HEK293 (cell line): Measurements from ENCODE around the gene CDRT4.

Source experiments
- REPIN1 ChIP-seq: fragments of 450-650 bp; formaldehyde crosslinking; IDR thresholded peaks from 2 replicates; pipeline ENCODE4 v1.5.1; 2017; ENCODE audit warnings: missing biosample characterization, missing genetic modification characterization, low read depth
- REST ChIP-seq: fragments of 450-650 bp; formaldehyde crosslinking; IDR thresholded peaks from 2 replicates; pipeline ENCODE4 v1.5.1; 2016; ENCODE audit warnings: missing biosample characterization, missing genetic modification characterization
- ZBTB7A ChIP-seq: fragments of 450-650 bp; formaldehyde crosslinking; IDR thresholded peaks from 2 replicates; pipeline ENCODE4 v1.5.1; 2016; ENCODE audit warnings: low read depth, missing biosample characterization, missing genetic modification characterization
- ZNF121 ChIP-seq: fragments of 450-650 bp; formaldehyde crosslinking; IDR thresholded peaks from 2 replicates; pipeline ENCODE4 v1.5.1; 2016; ENCODE audit warnings: missing biosample characterization, missing genetic modification characterization
- ZNF146 ChIP-seq: fragments of 450-650 bp; formaldehyde crosslinking; IDR thresholded peaks from 2 replicates; pipeline ENCODE4 v1.5.1; 2016; ENCODE audit warnings: missing biosample characterization, missing genetic modification characterization
- TF ChIP-seq, protein P1 (sequence below): fragments of 450-650 bp; formaldehyde crosslinking; IDR thresholded peaks from 2 replicates; pipeline ENCODE4 v1.5.1; 2016; ENCODE audit warnings: missing biosample characterization, missing genetic modification characterization, borderline replicate concordance

DNA sequence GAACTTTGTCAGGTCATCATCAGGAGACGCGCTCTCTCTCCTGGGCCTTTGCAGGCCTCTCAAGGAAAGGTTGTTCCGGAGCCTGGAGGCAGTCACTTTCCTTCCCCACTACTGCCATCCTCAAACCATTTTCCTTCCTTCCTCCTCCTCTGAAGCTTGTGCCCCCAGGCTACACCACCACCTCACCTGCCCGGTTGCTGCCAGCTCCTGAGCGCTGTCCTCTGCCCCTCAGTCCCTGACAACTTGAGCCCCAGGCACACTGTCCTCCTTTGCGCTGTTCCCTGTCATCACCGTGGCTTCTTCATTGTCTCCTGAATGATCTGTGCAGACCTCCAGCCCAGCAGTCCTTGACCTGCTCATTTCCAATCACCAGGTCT, 18.9 kb downstream of the CDRT4 start:
- TF ChIP-seq REST (no peak), ZNF121 (tag by site-specific recombination) (no peak), ZNF146 (tag by site-specific recombination) (no peak), ZBTB7A (tag by site-specific recombination) (no peak), REPIN1 (tag by site-specific recombination) (no peak)
- TF ChIP-seq, protein P1, sequence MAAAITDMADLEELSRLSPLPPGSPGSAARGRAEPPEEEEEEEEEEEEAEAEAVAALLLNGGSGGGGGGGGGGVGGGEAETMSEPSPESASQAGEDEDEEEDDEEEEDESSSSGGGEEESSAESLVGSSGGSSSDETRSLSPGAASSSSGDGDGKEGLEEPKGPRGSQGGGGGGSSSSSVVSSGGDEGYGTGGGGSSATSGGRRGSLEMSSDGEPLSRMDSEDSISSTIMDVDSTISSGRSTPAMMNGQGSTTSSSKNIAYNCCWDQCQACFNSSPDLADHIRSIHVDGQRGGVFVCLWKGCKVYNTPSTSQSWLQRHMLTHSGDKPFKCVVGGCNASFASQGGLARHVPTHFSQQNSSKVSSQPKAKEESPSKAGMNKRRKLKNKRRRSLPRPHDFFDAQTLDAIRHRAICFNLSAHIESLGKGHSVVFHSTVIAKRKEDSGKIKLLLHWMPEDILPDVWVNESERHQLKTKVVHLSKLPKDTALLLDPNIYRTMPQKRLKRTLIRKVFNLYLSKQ (tag by site-specific recombination) = no peak
